Gastrocnemius medialis (tissue), 4 donors: Measurements from ENCODE around the gene MFSD6. TPM values are rescaled to one million over a fixed set of nuclear protein-coding genes. Genes with fewer than 3 reads are reported as not detected.

Source experiments
- ATAC-seq, 2 donors: fragments of 150-250 bp; one replicate each; pipeline ENCODE4 v1.9.1; 2016
- DNase-seq, 2 donors: peaks; one replicate each; pipeline ENCODE4 v3.0.0-alpha.2; 2019
- H3K27ac ChIP-seq, 4 donors: fragments of 200-600 bp; sonication (generic); 1 replicate in 1 of 4; 2 replicates in 3 of 4; pipeline ENCODE4 v1.5.1; 2016 to 2018; ENCODE audit warnings: mild to moderate bottlenecking in 2 of 4, moderate library complexity in 1 of 4
- H3K27me3 ChIP-seq, 3 donors: fragments of 200-600 bp; sonication (generic) in 2 of 3; 1 replicate in 1 of 3; 2 replicates in 2 of 3; pipeline versions ENCODE4 v1.5.1 to v1.6.0; 2016 to 2019; ENCODE audit warnings: mild to moderate bottlenecking in 1 of 3, moderate library complexity in 1 of 3
- H3K36me3 ChIP-seq, 2 donors: fragments of 200-600 bp; sonication (generic) in 1 of 2; one replicate each; pipeline ENCODE4 v1.5.1; 2017 to 2018
- H3K4me1 ChIP-seq, 2 donors: fragments of 200-600 bp; sonication (generic) in 1 of 2; one replicate each; pipeline ENCODE4 v1.5.1; 2016 to 2017; ENCODE audit warnings: mild to moderate bottlenecking in 2 of 2
- H3K4me3 ChIP-seq, 4 donors: fragments of 200-600 bp; sonication (generic) in 3 of 4; 1 replicate in 1 of 4; 2 replicates in 3 of 4; pipeline ENCODE4 v1.5.1; 2016 to 2019; ENCODE audit warnings: mild to moderate bottlenecking in 2 of 4
- H3K9me3 ChIP-seq, 3 donors: fragments of 200-600 bp; sonication (generic) in 2 of 3; 1 replicate in 1 of 3; 2 replicates in 2 of 3; pipeline ENCODE4 v1.5.1; 2016 to 2019
- POLR2A ChIP-seq, 2 donors: fragments of 450-650 bp; IDR thresholded peaks; one replicate each; pipeline ENCODE4 v1.6.1; 2017; ENCODE audit warnings: antibody characterized with exemption in 2 of 2, mild to moderate bottlenecking in 2 of 2, moderate library complexity in 2 of 2
- in situ Hi-C, 4 donors: fragments of 200-750 bp; cut with MboI; loops; one replicate each; pipeline versions ENCODE4 v1.15.0 to v1.8.0; 2017; ENCODE audit warnings: low sequenced_read_pairs in 4 of 4
- intact Hi-C: fragments of 100-400 bp; cut with DNase I; formaldehyde crosslinking; loops from one replicate; pipeline ENCODE4 v1.15.1; 2023; ENCODE audit warnings: low total_unique reads
- total RNA-seq, 4 donors: library from RNA; depleted of rRNA; stranded (reverse); fragments of >200 nt; gene quantifications; one replicate each; pipeline versions ENCODE4 v1.1.0 to v1.2.3, GENCODE V29; 2016
- TF ChIP-seq, protein P1 (sequence below), 5 experiments: fragments of 450-650 bp in 3 of 5; fragments of 200-600 bp in 2 of 5; sonication (generic) in 2 of 5; IDR thresholded peaks in 4 of 5; conservative IDR thresholded peaks in 1 of 5; 1 replicate in 4 of 5; 2 replicates in 1 of 5; pipeline ENCODE4 v1.5.1; 2016 to 2019; ENCODE audit warnings: antibody characterized with exemption in 5 of 5, mild to moderate bottlenecking in 3 of 5, moderate library complexity in 3 of 5

Gene MFSD6
- total RNA-seq, 4 donors from 2014 or later, result 9.3 to 20.3 (median 12.5) TPM

DNA sequence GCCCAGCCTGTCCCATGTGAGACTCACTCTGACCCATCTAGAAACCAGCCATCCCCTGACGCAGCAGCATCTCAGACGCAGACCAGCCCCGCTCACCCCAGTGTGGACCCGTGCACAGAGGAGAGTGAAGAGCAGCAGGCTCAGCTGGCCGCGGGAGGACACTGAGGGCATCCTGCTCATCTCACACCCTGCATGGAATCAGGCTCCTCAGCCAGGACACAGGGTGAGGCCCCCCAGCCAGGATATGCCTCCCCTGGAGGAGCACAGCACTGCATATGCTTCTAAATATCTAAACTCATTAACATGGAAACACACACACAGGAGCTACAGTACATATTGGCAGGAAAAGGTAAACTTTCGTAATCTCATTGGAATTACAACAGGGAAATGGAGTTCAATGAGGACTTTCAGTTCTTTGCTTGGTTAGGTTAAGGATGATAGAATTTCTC lies 91.9 kb downstream of the MFSD6 start:
- no peaks in the 10 kb centered on the region for H3K36me3 ChIP-seq
- in situ Hi-C loops, result no loop called here
- no peak for ATAC-seq
- no peaks in the 10 kb centered on the region for H3K27me3 ChIP-seq
- no peak overlapping the region for H3K27ac ChIP-seq
- H3K4me1 ChIP-seq, result no peaks in the 10 kb centered on the region
- DNase-seq, result no peak
- intact Hi-C loops, result no loop called here
- no peaks in the 10 kb centered on the region for H3K9me3 ChIP-seq
- no peak for TF ChIP-seq POLR2A (IDR thresholded peaks at IDR 0.05)
- TF ChIP-seq, protein P1, sequence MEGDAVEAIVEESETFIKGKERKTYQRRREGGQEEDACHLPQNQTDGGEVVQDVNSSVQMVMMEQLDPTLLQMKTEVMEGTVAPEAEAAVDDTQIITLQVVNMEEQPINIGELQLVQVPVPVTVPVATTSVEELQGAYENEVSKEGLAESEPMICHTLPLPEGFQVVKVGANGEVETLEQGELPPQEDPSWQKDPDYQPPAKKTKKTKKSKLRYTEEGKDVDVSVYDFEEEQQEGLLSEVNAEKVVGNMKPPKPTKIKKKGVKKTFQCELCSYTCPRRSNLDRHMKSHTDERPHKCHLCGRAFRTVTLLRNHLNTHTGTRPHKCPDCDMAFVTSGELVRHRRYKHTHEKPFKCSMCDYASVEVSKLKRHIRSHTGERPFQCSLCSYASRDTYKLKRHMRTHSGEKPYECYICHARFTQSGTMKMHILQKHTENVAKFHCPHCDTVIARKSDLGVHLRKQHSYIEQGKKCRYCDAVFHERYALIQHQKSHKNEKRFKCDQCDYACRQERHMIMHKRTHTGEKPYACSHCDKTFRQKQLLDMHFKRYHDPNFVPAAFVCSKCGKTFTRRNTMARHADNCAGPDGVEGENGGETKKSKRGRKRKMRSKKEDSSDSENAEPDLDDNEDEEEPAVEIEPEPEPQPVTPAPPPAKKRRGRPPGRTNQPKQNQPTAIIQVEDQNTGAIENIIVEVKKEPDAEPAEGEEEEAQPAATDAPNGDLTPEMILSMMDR (IDR thresholded peaks at IDR 0.05 in 4 of 5, conservative IDR thresholded peaks at IDR 0.05 in 1 of 5), result no peak
- H3K4me3 ChIP-seq, result no peak overlapping the region

- ATAC-seq, result no peak
- H3K36me3 ChIP-seq, result no peaks in the 10 kb centered on the region
Measured at GRCh38 chr2:190501231-190501630, 93.1 kb downstream of the MFSD6 start.

GRCh38 chr2:190501702-190502407 lies 93.7 kb downstream of the MFSD6 start:
- ATAC-seq, result no peak
- intact Hi-C loops, result no loop called here

More at GRCh38 chr2:190501231-190501630, 93.1 kb downstream of the MFSD6 start:
- Histone ChIP-seq H3K27ac (no peak overlapping the region), H3K27me3 (no peaks in the 10 kb centered on the region), H3K4me1 (no peaks in the 10 kb centered on the region), H3K4me3 (no peak overlapping the region), H3K9me3 (no peaks in the 10 kb centered on the region)
- TF ChIP-seq, protein P1 (IDR thresholded peaks at IDR 0.05 in 4 of 5, conservative IDR thresholded peaks at IDR 0.05 in 1 of 5), result no peak
- no peak for TF ChIP-seq POLR2A (IDR thresholded peaks at IDR 0.05)
- intact Hi-C loops, result no loop called here
- in situ Hi-C loops, result no loop called here
- DNase-seq, result no peak

DNA sequence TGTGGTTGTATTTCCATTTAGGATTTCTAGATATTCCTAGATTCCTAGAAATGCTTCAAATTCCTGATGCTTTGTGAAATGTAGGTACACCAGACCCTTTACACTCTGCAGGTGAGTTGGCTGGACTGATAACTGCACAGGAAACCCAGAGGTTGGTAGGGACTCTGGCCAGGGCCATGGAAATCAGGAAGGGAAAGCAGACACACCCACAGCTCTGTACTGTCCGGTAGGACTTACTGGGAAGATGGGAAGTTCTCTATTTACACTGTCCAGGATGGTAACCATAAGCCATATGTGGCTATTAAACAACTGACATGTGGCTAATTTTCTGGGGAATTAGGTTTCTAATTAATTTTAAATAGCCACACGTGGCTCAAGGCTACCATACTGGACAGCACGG lies 94.9 kb downstream of the MFSD6 start:
- Histone ChIP-seq H3K36me3 (no peaks in the 10 kb centered on the region), H3K27ac (no peak overlapping the region), H3K27me3 (no peaks in the 10 kb centered on the region), H3K4me3 (no peak overlapping the region), H3K4me1 (no peaks in the 10 kb centered on the region), H3K9me3 (no peaks in the 10 kb centered on the region)
- ATAC-seq, result no peak
- TF ChIP-seq, protein P1 (IDR thresholded peaks at IDR 0.05 in 4 of 5, conservative IDR thresholded peaks at IDR 0.05 in 1 of 5), result no peak
- TF ChIP-seq POLR2A (IDR thresholded peaks at IDR 0.05), result no peak
- no peak for DNase-seq
- in situ Hi-C loops (no loop called here), intact Hi-C loops (no loop called here)

More at GRCh38 chr2:190501702-190502407, 93.7 kb downstream of the MFSD6 start:
- no peak for TF ChIP-seq POLR2A (IDR thresholded peaks at IDR 0.05)
- TF ChIP-seq, protein P1 (IDR thresholded peaks at IDR 0.05 in 4 of 5, conservative IDR thresholded peaks at IDR 0.05 in 1 of 5), result no peak
- no peak for DNase-seq
- Histone ChIP-seq H3K9me3 (no peaks in the 10 kb centered on the region), H3K4me1 (no peaks in the 10 kb centered on the region), H3K36me3 (no peaks in the 10 kb centered on the region), H3K27me3 (no peaks in the 10 kb centered on the region), H3K4me3 (no peak overlapping the region), H3K27ac (no peak overlapping the region)
- in situ Hi-C loops, result no loop called here
